GM12891 (cell line): Measurements from ENCODE around the gene ATG7.

Experiments used
- PAX5 ChIP-seq: IDR thresholded peaks from 2 replicates; pipeline ENCODE4 v1.6.1; 2011; ENCODE audit warnings: low read length, moderate library complexity, mild to moderate bottlenecking; ENCODE audit not compliant: insufficient read depth, severe bottlenecking
- POLR2A ChIP-seq: IDR thresholded peaks from 2 replicates; pipeline ENCODE4 v1.6.1; 2011; ENCODE audit warnings: low read depth, low read length, control low read depth
- POLR2AphosphoS5 ChIP-seq: IDR thresholded peaks from 2 replicates; pipeline ENCODE4 v1.6.1; 2011; ENCODE audit warnings: low read depth, low read length, control low read depth
- SPI1 ChIP-seq: IDR thresholded peaks from 2 replicates; pipeline ENCODE4 v1.6.1; 2011; ENCODE audit warnings: low read depth, low read length, control low read depth
- TAF1 ChIP-seq: IDR thresholded peaks from 2 replicates; pipeline ENCODE4 v1.6.1; 2011; ENCODE audit warnings: low read depth, low read length, control low read depth

DNA sequence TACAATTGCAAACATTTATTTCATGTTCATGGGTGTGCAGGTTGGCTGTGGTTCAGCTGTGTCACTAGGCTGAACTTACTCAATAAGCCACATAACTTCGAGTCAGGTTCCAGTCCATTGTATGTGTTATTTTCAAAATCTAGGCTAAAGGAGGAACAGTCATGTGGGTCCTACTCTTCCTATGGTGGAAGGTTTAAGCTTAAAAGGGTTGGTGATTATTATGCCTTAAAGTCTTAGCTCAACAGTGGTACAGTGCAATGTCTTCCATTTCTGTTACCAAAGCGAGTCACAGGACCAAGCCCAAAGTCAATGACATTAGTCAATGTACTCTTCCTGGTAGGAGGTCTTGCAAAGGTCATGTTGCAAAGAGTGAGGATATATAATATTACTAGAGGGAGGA is 78.2 kb downstream of the ATG7 start:
- TF ChIP-seq POLR2A: no peak
- TF ChIP-seq POLR2AphosphoS5: no peak
- TF ChIP-seq TAF1: no peak
- no peak for TF ChIP-seq SPI1
- no peak for TF ChIP-seq PAX5
